ENCODE results near the gene BPIFB6.

DNA sequence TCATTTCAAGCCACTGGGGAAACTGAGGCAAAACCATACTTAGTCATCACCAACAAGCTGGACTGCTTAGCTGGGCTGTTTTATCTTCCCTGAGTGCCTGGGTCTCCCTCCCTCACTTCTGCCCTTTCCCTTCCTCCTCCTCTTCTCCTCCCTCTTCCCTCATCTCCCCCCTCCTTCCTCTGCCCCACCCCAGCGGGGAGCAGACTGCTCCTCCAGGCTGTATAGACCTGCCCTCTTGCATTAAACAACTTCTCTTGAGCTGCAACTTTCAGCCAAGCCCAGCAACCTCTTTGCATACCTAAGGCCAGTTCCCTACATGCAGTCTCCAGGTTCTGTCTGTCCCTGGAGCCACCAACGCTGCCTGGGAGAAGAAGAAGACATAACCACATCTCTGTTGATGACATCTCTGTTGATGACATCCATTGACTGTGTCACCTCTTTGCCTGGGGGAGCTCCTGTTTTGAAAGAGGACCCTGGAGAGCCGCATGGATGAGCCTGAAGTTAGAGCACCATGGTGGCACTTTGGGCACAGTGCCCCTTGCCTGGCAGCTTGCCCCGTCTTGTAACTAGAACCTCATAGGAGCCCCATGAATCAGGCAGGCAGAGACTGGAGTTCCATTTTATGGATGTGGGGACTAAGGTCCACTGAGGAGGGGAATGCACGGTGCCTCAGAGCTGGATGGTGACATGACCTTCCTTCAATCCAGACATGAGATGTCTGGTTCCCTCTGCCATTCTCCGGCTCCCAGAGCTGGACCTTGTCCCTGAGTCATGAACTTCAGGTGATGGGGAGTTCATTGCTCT is 7.8 kb upstream of the BPIFB6 start:
- TF ChIP-seq, protein P1, sequence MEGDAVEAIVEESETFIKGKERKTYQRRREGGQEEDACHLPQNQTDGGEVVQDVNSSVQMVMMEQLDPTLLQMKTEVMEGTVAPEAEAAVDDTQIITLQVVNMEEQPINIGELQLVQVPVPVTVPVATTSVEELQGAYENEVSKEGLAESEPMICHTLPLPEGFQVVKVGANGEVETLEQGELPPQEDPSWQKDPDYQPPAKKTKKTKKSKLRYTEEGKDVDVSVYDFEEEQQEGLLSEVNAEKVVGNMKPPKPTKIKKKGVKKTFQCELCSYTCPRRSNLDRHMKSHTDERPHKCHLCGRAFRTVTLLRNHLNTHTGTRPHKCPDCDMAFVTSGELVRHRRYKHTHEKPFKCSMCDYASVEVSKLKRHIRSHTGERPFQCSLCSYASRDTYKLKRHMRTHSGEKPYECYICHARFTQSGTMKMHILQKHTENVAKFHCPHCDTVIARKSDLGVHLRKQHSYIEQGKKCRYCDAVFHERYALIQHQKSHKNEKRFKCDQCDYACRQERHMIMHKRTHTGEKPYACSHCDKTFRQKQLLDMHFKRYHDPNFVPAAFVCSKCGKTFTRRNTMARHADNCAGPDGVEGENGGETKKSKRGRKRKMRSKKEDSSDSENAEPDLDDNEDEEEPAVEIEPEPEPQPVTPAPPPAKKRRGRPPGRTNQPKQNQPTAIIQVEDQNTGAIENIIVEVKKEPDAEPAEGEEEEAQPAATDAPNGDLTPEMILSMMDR (IDR thresholded peaks at IDR 0.05) = no peak
- TF ChIP-seq EP300 (IDR thresholded peaks at IDR 0.05) = no peak
- TF ChIP-seq POLR2A (IDR thresholded peaks at IDR 0.05) = no peak
